Mammary epithelial cell (primary cell): ENCODE measurements around the gene IRX4.

Source experiments
- EZH2 ChIP-seq: IDR thresholded peaks from 2 replicates; pipeline ENCODE4 v1.6.1; 2012; ENCODE audit warnings: low read length, inconsistent platforms, borderline replicate concordance
- TF ChIP-seq, protein P1 (sequence below), 2 donors: IDR thresholded peaks in 1 of 2; conservative IDR thresholded peaks in 1 of 2; 2 replicates each; pipeline ENCODE4 v1.5.1; 2011 to 2012; ENCODE audit warnings: inconsistent platforms in 2 of 2, low read length in 2 of 2, mild to moderate bottlenecking in 2 of 2, control low read depth in 1 of 2, low read depth in 1 of 2; ENCODE audit not compliant: insufficient read depth in 1 of 2; ENCODE audit errors: extremely low read depth in 1 of 2

GRCh38 chr5:1910861-1911772 lies 28.4 kb upstream of the IRX4 start:
- TF ChIP-seq, protein P1, sequence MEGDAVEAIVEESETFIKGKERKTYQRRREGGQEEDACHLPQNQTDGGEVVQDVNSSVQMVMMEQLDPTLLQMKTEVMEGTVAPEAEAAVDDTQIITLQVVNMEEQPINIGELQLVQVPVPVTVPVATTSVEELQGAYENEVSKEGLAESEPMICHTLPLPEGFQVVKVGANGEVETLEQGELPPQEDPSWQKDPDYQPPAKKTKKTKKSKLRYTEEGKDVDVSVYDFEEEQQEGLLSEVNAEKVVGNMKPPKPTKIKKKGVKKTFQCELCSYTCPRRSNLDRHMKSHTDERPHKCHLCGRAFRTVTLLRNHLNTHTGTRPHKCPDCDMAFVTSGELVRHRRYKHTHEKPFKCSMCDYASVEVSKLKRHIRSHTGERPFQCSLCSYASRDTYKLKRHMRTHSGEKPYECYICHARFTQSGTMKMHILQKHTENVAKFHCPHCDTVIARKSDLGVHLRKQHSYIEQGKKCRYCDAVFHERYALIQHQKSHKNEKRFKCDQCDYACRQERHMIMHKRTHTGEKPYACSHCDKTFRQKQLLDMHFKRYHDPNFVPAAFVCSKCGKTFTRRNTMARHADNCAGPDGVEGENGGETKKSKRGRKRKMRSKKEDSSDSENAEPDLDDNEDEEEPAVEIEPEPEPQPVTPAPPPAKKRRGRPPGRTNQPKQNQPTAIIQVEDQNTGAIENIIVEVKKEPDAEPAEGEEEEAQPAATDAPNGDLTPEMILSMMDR (conservative IDR thresholded peaks at IDR 0.05 in 1 of 2, IDR thresholded peaks at IDR 0.05 in 1 of 2; ENCODE audit: extremely low read depth in 1 of 2, insufficient read depth in 1 of 2, low read depth in 1 of 2, low read length in 2 of 2): no peak
- TF ChIP-seq EZH2: no peak
